NCI-H345 (cell line): ENCODE measurements around the gene STK32A.
"Not testable (repeated sequence)": the region's sequence is repeated elsewhere in the genome, so short reads cannot be mapped to it uniquely, and the experiment has no call there.

Experiments used
- DNase-seq: peaks from one replicate; lab custom pipeline; 2025; lab: John Stamatoyannopoulos, UW

Gene STK32A

GRCh38 chr5:147346006-147346561 is 111.3 kb downstream of the STK32A start:
- no peak for DNase-seq

DNA sequence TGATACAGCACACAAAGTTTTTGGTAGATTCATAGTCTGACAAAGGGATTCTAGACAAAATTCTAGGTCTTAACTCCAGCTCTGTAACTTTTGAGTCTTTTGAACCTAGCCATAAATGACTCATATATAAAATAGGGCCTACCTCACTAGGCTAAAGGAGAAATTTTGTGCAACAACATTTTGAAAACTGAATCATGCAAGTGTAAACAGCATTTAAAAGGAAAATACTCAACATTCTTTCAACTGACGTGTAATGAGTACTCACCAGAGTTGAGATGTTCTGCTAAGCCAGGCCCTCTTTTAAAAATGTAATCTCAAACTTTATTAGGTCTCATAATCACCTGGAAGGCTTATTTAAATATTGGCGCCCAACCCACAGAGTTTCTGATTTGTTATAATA is 113.2 kb downstream of the STK32A start:
- no peak for DNase-seq

- DNase-seq, result no peak
Observed at GRCh38 chr5:147348451-147348850, 113.6 kb downstream of the STK32A start.

GRCh38 chr5:147349241-147349640 is 114.4 kb downstream of the STK32A start:
- DNase-seq, result no peak

DNA sequence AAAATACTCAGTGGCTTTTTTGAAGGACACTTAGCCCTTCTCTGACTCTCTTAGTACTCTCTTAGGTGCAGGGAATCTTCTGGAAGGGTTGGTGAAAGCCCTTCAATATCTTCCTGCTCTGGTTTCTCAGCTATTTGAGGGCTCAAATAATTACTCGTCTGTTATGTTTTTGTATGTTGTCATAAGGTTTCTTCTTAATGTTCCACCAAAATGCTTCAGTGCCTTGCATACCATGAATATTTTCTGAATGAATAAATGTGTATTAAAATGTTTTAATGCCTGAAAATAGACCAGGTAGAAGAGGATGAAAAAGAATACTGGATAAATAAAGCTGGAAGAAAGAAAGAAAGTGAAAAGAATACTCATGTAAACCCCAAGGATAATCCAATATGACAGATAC is 124.3 kb downstream of the STK32A start:
- no peak for DNase-seq

- DNase-seq, result no peak
Observed at GRCh38 chr5:147359581-147359980, 124.8 kb downstream of the STK32A start.

- DNase-seq, result no peak
Observed at GRCh38 chr5:147360816-147361215, 126.0 kb downstream of the STK32A start.

GRCh38 chr5:147361441-147362175 is 126.8 kb downstream of the STK32A start:
- no peak for DNase-seq

DNA sequence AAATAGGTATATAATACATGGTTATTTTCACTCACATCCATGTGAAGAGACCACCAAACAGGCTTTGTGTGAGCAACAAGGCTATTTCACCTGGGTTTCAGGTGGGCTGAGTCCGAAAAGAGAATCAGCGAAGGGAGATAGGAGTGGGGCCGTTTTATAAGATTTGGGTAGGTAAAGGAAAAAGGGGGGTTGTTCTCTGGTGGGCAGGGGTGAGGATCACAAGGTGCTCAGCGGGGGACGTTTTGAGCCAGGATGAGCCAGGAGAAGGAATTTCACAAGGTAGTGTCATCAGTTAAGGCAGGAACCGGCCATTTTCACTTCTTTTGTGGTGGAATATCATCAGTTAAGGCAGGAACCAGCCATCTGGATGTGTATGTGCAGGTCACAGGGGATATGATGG is 132.6 kb downstream of the STK32A start:
- not testable (repeated sequence) for DNase-seq

DNA sequence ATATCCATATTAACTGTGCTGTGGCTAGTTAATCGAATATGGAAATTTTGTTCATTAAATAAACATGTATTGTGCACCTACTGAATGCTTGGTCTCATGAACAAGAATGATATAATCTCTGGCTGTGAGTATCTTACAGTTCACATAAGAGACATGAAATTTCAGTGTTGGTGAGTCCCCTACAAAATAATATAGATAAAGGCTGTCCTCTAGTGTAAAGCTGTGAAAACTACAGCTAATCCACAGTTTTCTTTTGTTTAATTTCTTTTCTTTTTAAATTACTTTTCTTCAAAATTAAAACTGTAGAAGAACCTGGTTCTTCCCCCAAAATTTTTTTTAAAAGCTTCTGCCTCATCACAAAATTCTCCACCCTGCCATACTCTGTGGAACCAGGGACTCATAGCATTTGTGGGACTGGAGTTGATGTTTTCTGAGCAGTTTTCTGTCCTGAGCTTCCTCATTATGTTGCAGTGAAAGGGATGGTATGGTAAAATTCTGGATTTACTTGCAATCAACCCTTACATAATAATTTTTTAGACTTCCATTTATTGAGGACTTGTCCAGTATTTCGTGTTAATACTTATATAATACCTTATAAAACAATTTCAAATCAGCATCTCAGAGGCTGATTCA is 135.0 kb downstream of the STK32A start:
- peak; percentile 58 for DNase-seq

DNA sequence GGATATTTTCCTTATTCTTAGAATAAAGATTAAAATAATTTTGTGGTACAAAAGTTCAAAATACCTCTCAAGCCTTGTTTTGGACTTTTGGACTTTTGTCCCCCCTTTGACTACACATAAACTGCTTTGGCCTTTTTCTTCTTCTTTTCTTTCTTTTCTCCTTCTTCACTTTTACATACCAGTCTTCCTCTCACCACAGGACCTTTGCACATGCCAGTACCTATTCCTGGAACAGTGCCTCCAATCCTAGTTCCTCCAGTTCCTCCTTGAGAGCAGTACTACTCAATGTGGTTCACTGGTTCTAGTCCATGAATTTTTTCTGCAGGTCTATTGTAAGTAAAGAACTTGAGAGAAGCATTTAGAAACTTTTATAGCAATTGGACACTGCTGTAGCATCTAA is 136.5 kb downstream of the STK32A start:
- DNase-seq, result no peak

DNA sequence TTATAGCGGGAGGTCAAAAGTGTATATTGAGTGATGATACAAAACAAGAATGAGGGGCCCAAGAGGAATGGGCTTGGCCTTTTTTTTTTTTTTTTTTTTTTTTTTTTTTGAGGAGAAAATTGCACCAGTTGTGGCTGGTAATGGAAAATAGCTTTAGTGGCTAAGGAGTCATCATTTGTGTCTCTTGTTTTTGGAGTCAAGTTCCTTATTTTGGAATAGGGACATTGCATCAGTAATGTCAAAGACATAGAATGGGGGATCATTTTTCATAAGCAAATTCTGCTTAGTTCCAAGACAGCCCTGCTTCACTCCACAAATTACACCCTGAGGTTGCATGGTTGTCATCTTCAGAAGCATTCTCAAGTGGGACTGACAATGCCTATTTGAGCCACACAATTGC is 137.4 kb downstream of the STK32A start:
- DNase-seq, result no peak

DNA sequence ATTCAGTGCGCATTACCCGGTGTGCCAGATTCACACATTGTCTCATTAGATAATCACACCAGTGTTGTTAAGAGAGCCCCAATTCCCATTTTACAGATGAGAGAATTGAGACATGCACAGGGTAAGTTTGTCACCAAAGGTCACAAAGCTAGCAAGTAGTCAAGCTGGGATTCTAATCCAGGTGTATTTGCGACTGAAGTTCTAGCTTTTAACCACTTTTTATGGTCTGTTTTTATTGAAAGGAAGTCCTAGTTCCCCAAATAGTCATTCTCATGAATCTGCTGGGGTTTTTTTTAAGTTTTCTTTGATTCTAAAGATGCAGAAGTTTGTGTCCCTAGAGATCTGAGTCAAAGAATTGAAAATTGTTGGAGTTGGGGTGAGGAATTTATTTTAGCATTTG is 138.5 kb downstream of the STK32A start:
- DNase-seq, result no peak

DNA sequence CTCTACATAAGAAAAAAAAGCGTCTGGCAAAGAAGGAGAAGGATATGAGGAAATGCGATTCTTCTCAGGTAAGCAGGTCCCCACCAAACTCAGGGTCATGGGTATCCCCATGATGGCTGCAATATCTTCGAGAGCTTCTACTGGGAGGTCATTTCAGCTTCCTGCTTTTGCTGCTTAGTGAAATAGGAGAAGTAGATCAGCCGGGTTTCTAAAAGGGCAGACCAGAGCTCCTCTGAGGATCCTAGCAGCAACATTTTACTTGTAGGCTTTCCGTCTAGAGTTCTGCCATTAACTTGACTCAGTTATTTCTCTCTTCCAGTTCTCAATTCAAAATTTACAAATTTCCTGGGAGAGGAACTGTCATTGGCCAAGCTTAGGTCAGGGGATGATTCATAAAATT is 140.3 kb downstream of the STK32A start:
- no peak for DNase-seq

DNA sequence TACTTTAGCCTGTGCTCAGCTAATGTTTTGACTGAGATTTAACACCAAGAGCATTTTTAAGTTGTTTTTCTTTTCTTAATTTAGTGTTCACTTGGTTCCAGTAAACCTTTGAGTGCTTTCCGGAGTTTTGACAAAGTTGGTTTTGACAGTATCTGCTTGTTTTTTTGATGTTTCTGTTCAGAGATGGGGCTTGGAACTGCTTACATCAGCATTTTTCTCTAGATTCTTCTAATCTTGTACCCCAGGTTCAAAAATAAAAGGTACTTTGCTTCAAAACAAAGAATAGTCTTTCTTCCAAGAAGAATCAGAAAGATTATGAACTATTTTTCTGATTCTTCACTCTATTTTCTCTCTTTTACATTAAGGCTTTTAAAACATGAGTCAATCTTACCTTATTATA is 142.9 kb downstream of the STK32A start:
- no peak for DNase-seq

DNA sequence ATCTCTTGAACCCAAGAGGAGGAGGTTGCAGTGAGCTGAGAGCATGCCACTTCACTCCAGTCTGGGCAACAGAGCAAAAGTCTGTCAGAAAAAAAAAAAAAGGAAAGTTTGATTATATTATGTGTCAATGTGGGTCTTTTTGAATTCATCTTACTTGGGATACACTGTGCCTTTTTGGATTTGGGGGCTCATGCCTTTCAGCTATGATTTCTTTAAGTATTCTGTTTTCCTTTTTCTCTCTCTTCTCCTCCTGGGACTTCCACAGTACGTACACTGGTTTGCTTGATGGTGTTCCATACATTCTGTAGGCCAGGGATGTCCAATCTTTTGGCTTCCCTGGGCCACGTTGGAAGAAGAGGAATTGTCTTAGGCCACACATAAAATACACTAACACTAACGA is 146.7 kb downstream of the STK32A start:
- no peak for DNase-seq

GRCh38 chr5:147382776-147383175 is 147.9 kb downstream of the STK32A start:
- DNase-seq, result no peak

DNA sequence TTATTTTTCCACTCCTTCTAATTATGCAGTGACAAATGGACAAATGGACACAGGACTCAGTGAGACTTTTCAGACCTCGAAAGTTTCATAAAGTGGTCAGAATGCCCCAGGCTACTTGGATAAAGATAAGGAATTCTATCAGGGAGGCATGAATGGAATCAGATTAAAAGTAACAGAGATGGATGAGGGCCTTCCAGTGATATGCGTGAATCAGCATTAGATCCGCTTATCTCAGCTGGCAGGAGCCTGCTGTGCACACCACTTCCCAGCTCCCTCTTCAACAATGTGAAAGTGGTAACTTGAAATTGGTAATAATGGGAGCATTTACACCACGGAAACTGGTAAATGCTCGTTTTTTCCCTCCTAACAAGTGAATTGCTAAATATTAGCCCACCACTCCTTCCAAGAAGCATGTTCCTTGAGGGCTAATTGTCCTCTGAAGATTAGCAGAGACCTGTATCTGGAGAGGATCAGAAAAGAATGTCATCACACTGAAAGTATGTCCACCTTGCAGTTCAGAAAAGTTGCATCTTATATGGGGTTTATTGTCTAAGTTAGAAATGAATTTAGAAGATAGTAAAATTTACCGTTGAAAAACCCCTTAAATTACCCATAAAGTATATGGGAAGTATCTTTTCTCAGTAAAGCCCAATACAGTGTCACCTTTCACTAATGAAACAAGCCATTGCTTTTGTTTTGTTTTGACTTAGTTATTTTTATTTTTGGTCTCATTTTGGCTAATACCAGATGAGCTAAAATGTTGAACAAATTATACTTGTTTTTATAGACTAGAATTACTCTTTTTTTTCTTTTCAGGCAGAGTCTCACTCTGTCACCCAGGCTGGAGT is 149.7 kb downstream of the STK32A start:
- DNase-seq, result no peak

DNA sequence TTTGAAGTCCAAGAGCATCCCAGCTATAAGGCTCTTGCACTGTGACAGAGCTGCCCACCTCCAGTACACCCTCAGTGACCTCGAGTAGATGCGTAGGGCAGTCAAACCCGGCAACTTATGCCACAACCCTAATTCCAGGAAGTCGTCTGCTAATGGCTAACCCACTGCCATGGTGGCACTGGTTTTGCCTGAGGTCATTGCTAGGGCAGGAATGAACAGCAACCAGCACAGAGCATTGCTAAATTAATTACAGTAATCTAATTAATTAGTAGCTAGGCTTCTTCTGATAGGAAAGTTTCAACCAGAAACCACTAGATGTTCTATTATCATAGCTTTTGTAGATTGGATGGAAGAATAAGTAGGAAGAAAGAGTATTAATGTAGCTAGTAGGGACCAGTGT is 152.3 kb downstream of the STK32A start:
- DNase-seq, result no peak

DNA sequence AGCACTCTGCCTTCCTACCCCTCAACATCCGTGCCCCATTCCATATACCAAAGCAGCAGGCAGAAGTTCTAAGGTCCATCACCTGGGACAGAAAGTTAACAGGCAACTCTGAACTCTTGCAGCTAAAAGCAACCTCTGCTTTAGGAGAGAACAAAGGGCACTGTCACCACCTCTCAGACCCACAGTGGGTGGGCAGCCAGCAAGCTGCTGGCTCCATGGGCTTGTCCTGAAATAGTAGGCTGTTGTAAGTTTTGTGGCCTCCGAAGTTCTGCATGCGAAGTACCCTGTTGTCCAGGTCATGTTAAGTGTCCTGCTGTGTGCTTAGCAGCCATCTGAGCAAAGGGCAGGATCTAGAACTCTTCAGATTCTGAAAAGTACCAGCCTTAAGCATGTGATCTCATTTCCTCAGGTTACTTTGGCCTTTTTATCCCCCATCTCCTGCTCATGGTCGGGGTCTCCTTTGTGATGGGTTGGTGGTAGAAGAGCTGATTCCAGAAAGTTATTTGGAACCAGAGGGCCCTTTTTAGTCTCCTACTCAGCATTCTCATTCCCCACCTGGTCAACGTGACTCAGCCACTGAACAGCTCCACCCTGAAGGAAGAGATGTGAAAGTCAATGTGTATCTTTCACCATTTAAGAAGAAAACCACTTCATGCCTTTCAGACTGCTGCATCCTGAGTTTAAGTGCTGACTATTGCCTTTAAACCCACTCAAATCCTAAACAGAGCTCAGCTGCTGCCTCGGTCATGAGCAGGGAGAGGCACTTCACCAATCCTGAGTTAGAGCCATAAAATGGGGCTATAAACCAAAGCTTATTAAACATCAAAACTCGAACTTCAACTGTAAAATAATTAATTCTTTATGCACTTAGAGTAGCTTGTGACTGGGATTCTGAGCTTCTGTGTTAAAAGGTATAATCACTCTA is 153.6 kb downstream of the STK32A start:
- DNase-seq, result peak; percentile 20

DNA sequence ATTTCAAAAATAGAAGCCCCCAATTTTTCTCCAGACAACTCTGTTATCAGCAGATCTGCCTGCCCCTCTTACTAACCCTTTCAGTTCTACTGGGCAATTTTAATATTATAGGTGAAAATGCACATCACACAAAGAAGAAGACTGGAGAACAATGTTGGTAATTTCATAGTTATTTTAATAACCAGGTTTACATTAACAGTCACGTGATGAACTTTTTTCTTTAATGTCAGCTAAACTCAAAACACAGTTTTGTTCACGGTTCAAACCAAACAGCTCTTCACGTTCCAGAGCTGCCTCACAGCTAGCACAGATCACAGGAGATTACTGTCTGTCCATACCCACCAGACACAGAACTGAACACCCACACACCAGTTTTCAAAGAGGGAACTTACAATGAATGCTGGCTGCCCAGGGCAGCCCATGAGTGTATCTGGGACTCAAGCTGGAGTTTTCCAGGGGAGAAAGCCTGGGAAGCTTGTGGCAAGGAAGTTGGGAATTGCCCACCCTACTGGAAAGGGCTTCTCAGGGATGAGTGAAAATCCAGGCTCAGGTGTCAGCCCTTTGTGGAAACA is 155.9 kb downstream of the STK32A start:
- DNase-seq, result no peak
